T-helper 1 cell treated with Interleukin-12 subunit alpha and Interleukin-12 subunit beta and Interleukin-4 antibody, amounts not matched to agents 30 ng/mL and 1 ng/mL, for 36 hours (primary cell): Measurements from ENCODE around the gene GID8. TPM values are rescaled to one million over a fixed set of nuclear protein-coding genes. Genes with fewer than 3 reads are reported as not detected.
"Not testable (repeated sequence)": the region's sequence is repeated elsewhere in the genome, so short reads cannot be mapped to it uniquely, and the experiment has no call there.

Experiments used
- intact Hi-C: fragments of 100-400 bp; cut with micrococcal nuclease; formaldehyde crosslinking; loops from one replicate; pipeline ENCODE4 v1.15.1; 2024
- total RNA-seq: library from RNA; stranded (reverse); gene quantifications from 2 replicates; pipeline ENCODE4 v1.2.3, GENCODE V29; 2022

The GID8 gene
- total RNA-seq, 1 donor from 2014 or later, result 34.2 TPM

DNA sequence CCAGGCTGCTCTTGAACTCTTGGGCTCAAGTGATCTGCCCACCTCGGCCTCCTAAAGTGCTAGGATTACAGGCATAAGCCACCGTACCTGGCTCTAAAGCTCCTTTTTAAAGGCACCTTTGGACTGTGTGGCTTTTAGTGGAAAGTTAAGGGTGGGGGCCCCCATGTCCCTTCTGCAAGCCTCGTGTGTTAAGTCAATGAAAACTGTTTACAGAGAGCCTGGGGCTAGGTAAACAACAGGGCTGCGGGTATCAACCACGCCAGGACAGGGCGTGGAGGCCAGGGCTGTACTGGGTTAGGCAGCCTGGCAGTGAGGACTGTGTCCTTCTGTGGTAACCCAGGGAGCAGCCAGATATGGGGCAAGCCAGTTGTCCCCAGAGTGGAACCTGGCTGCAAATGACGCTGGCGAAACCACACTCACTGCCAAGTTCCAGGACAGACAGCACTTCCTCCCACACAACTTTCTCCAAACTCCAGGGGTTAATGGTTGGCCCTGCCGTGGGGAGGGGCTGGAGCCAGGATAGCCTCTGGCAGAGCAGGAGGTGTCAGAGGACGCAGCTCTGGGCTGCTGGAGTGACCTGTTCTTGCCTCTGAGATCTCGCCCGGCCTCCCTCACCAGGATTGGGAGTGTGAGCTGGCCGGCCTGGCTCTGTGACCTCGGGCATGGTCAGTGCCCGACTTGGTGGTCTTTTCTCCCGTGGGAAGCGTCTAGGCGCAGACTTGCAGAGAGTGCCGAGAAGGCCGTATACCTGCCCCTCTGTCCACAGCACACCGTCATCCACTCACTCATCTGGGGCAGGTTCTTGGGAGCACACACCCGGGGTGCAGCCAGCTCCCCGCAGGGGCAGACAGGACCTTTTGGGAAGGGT, 17.8 kb downstream of the GID8 start:
- intact Hi-C loops, result no loop called here

GRCh38 chr20:62956387-62957135, 18.6 kb downstream of the GID8 start:
- intact Hi-C loops, result no loop called here

DNA sequence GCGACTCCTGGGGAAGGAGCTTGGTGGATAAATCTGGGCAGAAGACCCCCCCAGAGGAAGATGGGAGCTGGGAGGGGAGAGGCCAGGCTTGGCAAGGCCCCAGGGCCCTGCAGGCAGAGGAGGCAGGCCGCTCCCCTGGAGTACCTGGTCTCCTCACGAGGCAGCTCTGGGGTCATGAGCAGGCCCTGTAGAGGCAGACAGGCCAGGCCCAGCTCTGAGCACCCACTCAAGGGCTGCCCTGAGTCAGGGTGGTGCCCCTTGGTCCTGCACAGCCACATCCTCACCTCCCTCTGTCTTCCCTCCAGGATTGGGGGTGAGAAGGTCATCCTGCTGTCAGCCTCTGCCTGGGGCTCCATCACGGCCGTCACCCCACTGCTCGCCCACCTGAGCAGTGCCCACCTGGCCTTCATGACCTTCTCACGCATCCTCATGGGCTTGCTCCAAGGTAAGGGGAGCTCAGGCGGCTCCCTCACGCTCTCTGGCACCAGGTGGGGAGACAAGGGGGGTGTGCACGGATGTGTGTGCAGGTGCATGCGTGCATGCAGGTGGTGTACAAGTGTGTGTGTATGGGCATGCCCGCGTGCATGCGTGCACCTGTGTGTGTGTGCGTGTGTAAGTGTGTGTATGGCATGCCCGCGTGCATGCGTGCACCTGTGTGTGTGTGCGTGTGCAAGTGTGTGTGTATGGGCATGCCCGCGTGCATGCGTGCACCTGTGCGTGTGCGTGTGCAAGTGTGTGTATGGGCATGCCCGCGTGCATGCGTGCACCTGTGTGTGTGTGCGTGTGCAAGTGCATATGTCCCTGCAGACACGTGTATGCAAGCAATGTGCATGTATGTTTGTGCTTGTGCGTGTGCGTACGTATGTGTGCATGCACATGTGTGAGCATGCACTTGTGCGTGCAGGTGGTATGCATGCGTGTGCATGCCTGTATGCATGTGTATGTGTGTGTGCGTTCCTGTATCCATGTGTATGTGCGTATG, 19.5 kb downstream of the GID8 start:
- intact Hi-C loops, result no loop called here

- intact Hi-C loops, result no loop called here
Measured at GRCh38 chr20:62958388-62959100, 20.6 kb downstream of the GID8 start.

GRCh38 chr20:62959101-62959971, 21.4 kb downstream of the GID8 start:
- intact Hi-C loops, result no loop called here

- intact Hi-C loops, result no loop called here
Measured at GRCh38 chr20:62959998-62960436, 22.1 kb downstream of the GID8 start.

DNA sequence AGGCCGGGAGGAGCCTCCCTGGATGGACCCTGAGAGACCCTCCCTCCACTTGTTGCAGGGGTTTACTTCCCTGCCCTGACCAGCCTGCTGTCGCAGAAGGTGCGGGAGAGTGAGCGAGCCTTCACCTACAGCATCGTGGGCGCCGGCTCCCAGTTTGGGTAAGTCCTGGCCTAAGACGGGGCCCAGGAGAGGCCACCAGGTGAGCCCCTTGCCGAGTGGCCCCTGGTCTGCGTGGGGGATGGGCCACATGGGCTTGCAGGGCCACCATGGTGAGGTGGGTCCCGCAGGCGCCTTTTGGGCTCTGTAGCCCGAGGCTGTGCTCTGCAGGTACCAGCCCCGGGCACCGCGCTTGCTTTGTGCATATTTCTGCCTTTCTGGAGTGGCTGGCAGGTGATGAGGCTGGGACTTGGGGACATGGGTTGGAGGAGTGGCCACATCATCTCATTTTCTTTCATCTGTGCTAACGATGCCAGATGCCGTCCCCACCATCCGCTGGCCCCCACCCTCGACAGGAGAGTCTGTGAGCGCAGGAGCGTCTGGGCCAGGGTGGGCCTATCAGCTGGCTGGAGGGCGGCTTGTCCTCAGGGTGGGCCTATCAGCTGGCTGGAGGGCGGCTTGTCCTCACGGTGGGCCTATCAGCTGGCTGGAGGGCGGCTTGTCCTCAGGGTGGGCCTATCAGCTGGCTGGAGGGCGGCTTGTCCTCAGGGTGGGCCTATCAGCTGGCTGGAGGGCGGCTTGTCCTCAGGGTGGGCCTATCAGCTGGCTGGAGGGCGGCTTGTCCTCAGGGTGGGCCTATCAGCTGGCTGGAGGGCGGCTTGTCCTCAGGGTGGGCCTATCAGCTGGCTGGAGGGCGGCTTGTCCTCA, 22.7 kb downstream of the GID8 start:
- intact Hi-C loops, result not testable (repeated sequence)

DNA sequence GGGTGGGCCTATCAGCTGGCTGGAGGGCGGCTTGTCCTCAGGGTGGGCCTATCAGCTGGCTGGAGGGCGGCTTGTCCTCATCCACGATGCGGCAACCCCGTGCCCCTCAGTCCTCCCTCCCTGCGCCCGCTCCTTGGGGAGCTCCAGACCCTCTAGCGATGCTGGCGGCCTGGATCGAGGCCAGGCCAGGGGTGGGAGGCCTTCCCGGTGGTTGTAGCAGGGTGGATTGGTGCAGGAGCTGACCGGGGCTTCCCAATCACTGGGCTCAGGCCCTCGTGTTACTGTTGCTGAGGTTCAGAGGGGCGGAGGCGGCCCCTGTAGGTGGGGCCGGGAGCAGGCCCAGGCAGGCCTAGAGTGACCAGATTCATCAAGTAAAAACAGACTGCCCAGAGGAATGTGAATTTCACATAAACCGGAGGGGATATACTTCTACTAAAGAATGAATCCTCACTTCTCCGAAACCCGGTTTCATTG, 23.4 kb downstream of the GID8 start:
- intact Hi-C loops, result no loop called here

GRCh38 chr20:62961799-62962198, 23.9 kb downstream of the GID8 start:
- intact Hi-C loops, result no loop called here

- intact Hi-C loops, result no loop called here
Measured at GRCh38 chr20:62962221-62962879, 24.4 kb downstream of the GID8 start.

DNA sequence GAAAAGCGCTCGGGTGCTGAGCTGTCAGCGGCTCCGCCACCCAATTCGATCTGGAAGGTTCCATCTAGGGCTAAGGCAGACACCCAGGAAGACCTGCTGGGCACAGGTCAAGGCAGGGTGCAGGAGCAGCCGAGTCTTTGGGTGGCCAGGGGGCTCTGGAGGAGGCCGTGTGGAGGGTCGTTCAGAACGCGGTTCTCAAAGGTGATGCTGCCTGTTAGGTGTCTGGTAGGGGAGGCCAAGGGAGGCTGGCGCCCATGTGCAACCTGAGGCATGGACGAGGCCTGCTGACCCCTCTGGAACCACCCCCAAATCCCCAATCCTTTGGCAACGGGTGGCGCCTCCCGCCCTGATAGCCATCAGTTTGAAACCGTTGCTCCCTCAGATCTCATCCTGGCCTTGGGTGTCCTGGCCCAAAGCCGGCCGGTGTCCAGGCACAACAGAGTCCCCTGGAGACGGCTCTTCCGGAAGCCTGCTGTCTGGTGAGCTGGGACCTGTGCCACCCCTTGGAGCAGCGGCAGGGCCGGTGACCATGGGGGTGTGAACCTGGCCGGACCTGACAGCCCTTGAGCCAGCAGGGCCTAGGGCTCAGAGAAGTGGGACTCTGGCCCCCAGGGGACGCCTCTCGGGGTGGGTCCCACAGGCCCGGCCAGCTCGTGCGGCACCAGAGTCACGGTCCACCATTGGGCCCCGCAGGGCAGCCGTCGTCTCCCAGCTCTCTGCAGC, 25.1 kb downstream of the GID8 start:
- intact Hi-C loops, result no loop called here

GRCh38 chr20:62963614-62964397, 25.9 kb downstream of the GID8 start:
- intact Hi-C loops, result no loop called here

DNA sequence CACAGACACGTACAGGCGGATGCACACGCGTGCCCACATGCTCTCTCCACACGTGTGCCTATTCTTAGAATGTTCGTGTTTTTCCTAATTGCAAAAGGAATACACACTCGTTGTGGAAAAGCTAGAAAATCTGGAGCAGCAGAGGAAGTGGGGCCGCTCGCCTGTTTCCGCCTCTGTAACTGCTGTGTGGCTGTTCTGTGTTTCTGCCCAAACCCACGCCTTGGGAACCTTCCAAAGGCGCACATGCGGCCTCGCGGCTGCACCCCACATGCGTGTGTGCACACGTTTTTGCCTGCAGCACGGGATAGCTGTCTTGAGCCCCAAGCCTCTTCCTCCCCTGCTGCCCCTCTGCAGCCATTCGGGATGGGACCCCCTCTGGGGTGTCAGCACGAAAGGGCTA, 26.8 kb downstream of the GID8 start:
- intact Hi-C loops, result no loop called here

GRCh38 chr20:62965363-62965771, 27.4 kb downstream of the GID8 start:
- intact Hi-C loops, result no loop called here

GRCh38 chr20:62966212-62967148, 28.5 kb downstream of the GID8 start:
- intact Hi-C loops, result no loop called here

- intact Hi-C loops, result no loop called here
Measured at GRCh38 chr20:62967149-62967501, 29.2 kb downstream of the GID8 start.
